Vagina (tissue), 2 donors: ENCODE measurements around the gene WFDC10A. TPM values are rescaled to one million over a fixed set of nuclear protein-coding genes. Genes with fewer than 3 reads are reported as not detected.

Source experiments
- DNase-seq, 2 donors: peaks; one replicate each; pipeline ENCODE4 v3.0.0-alpha.2; 2017; ENCODE audit errors: extremely low spot score in 2 of 2
- H3K27ac ChIP-seq: fragments of 200-600 bp; sonication (generic); one replicate; pipeline ENCODE4 v1.5.1; 2019
- H3K27me3 ChIP-seq: fragments of 200-600 bp; sonication (generic); one replicate; pipeline ENCODE4 v1.5.1; 2019
- H3K36me3 ChIP-seq, 2 donors: fragments of 200-600 bp; sonication (generic); one replicate each; pipeline ENCODE4 v1.5.1; 2017 to 2019
- H3K4me1 ChIP-seq: fragments of 200-600 bp; sonication (generic); one replicate; pipeline ENCODE4 v1.5.1; 2019
- H3K4me3 ChIP-seq, 2 donors: fragments of 200-600 bp; sonication (generic); 1 replicate in 1 of 2; 2 replicates in 1 of 2; pipeline ENCODE4 v1.5.1; 2016 to 2019
- H3K9me3 ChIP-seq: fragments of 200-600 bp; sonication (generic); one replicate; pipeline ENCODE4 v1.5.1; 2019
- POLR2A ChIP-seq, 2 donors: fragments of 450-650 bp; IDR thresholded peaks; one replicate each; pipeline ENCODE4 v1.6.1; 2017; ENCODE audit warnings: antibody characterized with exemption in 2 of 2, mild to moderate bottlenecking in 2 of 2, moderate library complexity in 2 of 2
- POLR2AphosphoS5 ChIP-seq, 2 donors: sonication (generic); formaldehyde crosslinking; IDR thresholded peaks; one replicate each; pipeline ENCODE4 v1.9.0; 2017; ENCODE audit warnings: antibody characterized with exemption in 2 of 2, mild to moderate bottlenecking in 2 of 2, low read depth in 1 of 2; ENCODE audit not compliant: insufficient read depth in 1 of 2
- intact Hi-C: fragments of 100-400 bp; cut with DNase I; formaldehyde crosslinking; loops from one replicate; pipeline ENCODE4 v1.15.1; 2023
- total RNA-seq: library from RNA; depleted of rRNA; stranded (reverse); fragments of >200 nt; gene quantifications from one replicate; pipeline ENCODE4 v1.2.3, GENCODE V29; 2016
- TF ChIP-seq, protein P1 (sequence below), 3 experiments: fragments of 450-650 bp in 2 of 3; fragments of 200-600 bp in 1 of 3; sonication (generic) in 1 of 3; IDR thresholded peaks; one replicate each; pipeline ENCODE4 v1.5.1; 2017 to 2019; ENCODE audit warnings: antibody characterized with exemption in 3 of 3, mild to moderate bottlenecking in 2 of 3, moderate library complexity in 2 of 3

Gene WFDC10A
- total RNA-seq, 1 donor from 2014 or later = not detected

DNA sequence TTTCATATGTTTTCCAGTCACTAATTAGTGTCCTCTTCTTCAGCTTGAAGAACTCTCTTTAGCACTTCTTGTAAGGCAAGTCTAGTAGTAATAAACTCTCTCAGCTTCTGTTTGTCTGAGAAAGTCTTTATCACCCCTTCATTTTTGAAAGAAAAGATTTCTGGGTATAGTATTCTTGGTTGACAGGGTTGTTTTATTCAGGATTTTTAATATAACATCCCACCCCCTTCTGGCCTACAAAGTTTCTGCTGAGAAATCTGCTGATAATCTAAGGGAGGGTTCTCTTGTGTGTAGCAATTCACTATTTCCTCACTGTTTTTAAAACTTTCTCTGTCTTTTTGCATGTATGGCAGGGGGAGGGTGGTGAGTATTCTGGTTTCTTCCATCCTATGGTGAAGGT, 50.1 kb downstream of the WFDC10A start:
- no peak for DNase-seq
- Histone ChIP-seq H3K27ac (no peak overlapping the region), H3K4me3 (no peak overlapping the region), H3K36me3 (no peaks in the 10 kb centered on the region), H3K9me3 (peaks cover 7% of the 10 kb centered on the region), H3K4me1 (no peaks in the 10 kb centered on the region), H3K27me3 (no peaks in the 10 kb centered on the region)
- intact Hi-C loops = no loop called here
- TF ChIP-seq POLR2AphosphoS5 (IDR thresholded peaks at IDR 0.05; ENCODE audit: insufficient read depth in 1 of 2, low read depth in 1 of 2) = no peak
- no peak for TF ChIP-seq POLR2A (IDR thresholded peaks at IDR 0.05)
- TF ChIP-seq, protein P1, sequence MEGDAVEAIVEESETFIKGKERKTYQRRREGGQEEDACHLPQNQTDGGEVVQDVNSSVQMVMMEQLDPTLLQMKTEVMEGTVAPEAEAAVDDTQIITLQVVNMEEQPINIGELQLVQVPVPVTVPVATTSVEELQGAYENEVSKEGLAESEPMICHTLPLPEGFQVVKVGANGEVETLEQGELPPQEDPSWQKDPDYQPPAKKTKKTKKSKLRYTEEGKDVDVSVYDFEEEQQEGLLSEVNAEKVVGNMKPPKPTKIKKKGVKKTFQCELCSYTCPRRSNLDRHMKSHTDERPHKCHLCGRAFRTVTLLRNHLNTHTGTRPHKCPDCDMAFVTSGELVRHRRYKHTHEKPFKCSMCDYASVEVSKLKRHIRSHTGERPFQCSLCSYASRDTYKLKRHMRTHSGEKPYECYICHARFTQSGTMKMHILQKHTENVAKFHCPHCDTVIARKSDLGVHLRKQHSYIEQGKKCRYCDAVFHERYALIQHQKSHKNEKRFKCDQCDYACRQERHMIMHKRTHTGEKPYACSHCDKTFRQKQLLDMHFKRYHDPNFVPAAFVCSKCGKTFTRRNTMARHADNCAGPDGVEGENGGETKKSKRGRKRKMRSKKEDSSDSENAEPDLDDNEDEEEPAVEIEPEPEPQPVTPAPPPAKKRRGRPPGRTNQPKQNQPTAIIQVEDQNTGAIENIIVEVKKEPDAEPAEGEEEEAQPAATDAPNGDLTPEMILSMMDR (IDR thresholded peaks at IDR 0.05) = no peak

Other genes starting within 250 kb of the WFDC10A start
- gene DBNDD2, start 221.4 kb upstream of the WFDC10A start, total RNA-seq = 57.0 TPM
- gene PIGT, start 213.6 kb upstream of the WFDC10A start, total RNA-seq = 81.0 TPM
- gene WFDC2, start 160.0 kb upstream of the WFDC10A start, total RNA-seq = 2.2 TPM
- gene SPINT3, start 114.1 kb upstream of the WFDC10A start, total RNA-seq = not detected
- gene WFDC6, start 90.3 kb upstream of the WFDC10A start, total RNA-seq = not detected
- gene EPPIN, start 82.3 kb upstream of the WFDC10A start, total RNA-seq = not detected
- not detected for gene WFDC8, start 50.5 kb upstream of the WFDC10A start, total RNA-seq
- gene WFDC9, start 1.5 kb downstream of the WFDC10A start, total RNA-seq = not detected
- gene WFDC11, start 40.5 kb downstream of the WFDC10A start, total RNA-seq = not detected
- not detected for gene WFDC13, start 72.3 kb downstream of the WFDC10A start, total RNA-seq
- not detected for gene WFDC10B, start 75.3 kb downstream of the WFDC10A start, total RNA-seq
- gene SPINT4, start 92.6 kb downstream of the WFDC10A start, total RNA-seq = not detected
- not detected for gene WFDC3, start 162.1 kb downstream of the WFDC10A start, total RNA-seq
- gene DNTTIP1, start 162.2 kb downstream of the WFDC10A start, total RNA-seq = 33.6 TPM
- gene UBE2C, start 182.9 kb downstream of the WFDC10A start, total RNA-seq = 7.6 TPM
- gene TNNC2, start 197.6 kb downstream of the WFDC10A start, total RNA-seq = not detected
- gene SNX21, start 204.1 kb downstream of the WFDC10A start, total RNA-seq = 145 TPM
- 50.6 TPM for gene ACOT8, start 227.7 kb downstream of the WFDC10A start, total RNA-seq
- gene ZSWIM3, start 227.9 kb downstream of the WFDC10A start, total RNA-seq = 2.9 TPM